Islet of Langerhans (tissue), 1 donor: Measurements from ENCODE around the gene OPN1LW.
"Not testable (repeated sequence)": the region's sequence is repeated elsewhere in the genome, so short reads cannot be mapped to it uniquely, and the experiment has no call there.

Experiments
- FAIRE-seq: peaks from one replicate; lab custom pipeline; 2011; peaks lifted over from hg19 to GRCh38; lab: Jason Lieb, UNC

OPN1LW gene

DNA sequence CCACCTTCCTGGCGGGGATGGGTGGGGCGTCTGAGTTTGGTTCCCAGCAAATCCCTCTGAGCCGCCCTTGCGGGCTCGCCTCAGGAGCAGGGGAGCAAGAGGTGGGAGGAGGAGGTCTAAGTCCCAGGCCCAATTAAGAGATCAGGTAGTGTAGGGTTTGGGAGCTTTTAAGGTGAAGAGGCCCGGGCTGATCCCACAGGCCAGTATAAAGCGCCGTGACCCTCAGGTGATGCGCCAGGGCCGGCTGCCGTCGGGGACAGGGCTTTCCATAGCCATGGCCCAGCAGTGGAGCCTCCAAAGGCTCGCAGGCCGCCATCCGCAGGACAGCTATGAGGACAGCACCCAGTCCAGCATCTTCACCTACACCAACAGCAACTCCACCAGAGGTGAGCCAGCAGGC is at the start of gene OPN1LW:
OPN1LW (plus strand) TSS at position 234 of the 400 bp plus-strand sequence; CDS start at position 275, 41 bp downstream.
- FAIRE-seq, result not testable (repeated sequence)

DNA sequence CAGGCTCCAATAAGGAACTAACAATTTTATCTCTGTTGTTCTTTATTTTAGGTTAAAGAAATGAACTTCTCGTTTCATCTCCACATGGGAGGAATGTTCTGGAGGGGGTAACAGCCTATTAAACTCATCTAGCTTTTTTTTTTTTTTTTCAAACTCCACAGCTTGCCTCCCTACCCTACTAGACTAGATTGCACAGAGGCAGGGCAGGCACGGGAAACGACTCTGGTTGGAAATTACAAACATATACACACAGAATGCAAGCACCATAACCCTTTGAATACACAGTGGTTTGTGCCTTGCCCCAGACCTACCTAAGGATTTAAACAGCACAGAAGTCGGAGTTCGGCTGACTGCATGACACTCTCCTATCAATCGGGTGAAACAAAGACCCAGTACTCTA is 49.2 kb upstream of the OPN1LW start:
- FAIRE-seq, result no peak

DNA sequence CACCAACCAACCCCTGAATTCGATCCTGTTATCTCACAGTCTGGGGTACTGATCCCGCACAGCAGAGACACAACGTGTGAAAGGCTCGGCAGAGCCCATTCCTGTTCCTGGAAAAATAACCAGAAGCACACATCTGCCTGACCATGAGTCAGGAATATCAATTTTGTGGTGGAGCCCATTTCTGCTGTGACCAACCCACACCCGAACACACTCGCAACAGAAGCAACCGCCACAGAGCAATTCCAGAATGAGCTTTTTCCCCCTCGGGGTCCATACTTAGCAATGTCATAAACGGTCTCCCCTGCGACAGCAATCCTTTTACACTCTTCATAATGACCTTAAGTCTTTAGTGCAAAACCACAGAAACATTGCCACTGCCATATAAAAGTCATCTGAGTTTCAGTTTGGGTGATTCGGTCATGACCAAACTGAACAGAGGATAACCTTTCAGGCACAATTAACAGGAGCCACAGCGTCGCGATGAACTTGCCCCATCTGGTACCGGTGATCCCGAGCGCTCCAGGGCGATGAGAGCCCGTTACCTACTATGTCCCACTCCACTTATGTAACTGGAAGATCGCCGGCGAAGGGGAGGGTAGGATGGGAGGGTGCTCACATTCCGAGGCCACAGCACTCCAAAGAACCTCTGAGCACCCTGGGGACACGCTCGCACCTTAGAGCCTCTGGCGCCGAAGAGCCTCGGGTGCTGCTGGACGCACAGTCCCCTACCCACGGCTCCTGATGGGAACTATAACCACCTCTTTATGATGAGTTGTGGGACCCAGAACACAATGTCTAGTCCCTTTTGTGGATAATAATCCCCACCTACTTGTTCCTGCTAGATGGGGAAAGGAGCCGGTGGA is 47.7 kb upstream of the OPN1LW start:
- no peak for FAIRE-seq

DNA sequence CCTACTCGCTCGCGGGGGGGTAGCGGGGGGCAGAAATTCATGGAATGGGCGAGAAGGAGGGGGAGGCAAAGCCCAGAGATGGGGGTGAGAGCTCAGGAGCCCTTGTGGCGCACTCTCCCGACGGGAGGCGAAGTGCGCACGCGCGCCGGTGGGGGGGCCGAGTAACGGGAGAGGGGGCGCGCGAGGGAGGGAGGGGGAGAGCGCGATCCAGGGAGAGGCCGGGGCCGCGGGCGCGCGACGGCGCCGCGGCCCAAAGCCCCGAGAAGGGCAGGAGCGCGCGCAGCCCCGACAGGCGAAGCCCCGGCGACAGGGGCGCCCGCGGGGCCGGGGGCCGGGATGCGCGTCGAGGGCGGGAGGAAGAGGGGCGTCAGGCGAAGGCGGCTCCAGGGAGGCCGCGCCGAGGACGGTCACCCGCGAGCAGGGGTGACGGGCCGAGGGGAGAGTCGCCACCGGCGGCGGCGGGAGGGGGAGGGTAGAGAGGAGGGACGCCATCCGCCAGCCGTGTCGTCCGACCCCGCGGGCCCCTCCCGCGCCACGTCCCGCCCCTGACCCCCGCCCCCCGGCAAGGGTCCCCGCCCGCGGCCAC is 46.9 kb upstream of the OPN1LW start:
- no peak for FAIRE-seq

- FAIRE-seq, result no peak
These were observed 46.2 kb upstream of the OPN1LW start, which contains the start of gene MECP2 for GRCh38 chrX:154097589-154098541. Gene MECP2, minus strand, starts transcription at chrX:154097717.

- no peak for FAIRE-seq
These were observed 45.5 kb upstream of the OPN1LW start for GRCh38 chrX:154098551-154098950.

DNA sequence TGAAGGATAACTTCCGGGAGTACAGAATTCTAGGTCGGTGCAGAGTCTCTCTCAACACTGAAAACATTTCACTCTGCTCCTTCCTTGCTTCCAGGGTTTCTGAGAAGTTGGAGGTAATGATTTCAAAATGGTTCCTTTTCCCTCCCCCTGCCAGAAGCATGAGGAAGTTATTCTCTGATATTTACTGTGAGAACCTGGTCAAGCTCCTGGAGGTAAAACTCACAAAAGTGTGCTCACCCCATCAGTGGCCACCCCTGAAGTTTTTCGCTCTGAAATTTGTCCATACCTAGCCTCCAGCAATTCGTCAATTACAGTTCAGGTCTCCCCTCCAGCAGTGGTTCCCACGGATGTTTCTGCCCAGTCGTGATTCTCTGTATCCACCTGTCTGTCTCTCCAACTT is 30.3 kb upstream of the OPN1LW start:
- no peak for FAIRE-seq

DNA sequence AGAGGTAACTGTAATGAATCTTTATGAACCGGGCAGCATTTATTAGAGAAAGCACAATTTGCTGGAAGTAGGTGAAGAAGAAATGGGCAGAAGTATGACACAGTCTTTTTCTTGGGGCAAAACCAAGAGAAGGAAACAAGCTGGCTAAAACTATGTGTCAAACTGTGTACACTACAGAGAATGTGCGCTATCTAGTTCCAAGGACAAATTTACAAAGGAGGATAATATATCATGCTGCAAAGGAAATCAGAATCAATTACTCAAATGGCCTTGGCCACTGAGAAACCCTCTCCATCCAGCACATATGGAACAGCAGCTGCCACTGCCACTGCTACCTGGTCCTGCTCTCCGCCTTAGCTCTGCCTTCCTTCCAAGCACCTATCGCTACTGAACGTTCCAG is 29.4 kb upstream of the OPN1LW start:
- no peak for FAIRE-seq

DNA sequence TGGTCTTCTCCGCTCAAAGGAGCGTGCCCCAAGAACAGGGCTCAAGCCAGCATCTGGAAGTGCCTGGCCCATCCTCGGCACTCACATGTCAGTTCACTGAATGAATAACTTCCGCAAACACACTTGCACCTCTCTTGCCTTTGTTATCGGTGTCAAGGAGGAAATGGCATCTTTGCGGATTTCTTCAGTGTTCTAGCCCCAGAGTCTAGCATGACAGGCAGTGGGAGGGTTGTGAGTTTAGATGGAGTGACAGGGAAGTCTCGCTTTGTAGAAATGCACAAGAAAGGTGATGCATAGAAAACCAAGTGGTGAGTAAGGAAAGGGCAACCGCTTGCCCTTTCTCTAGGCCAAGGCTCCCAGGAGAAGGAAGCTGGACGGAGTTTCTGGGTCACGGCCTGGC is 29.0 kb upstream of the OPN1LW start:
- FAIRE-seq, result no peak

DNA sequence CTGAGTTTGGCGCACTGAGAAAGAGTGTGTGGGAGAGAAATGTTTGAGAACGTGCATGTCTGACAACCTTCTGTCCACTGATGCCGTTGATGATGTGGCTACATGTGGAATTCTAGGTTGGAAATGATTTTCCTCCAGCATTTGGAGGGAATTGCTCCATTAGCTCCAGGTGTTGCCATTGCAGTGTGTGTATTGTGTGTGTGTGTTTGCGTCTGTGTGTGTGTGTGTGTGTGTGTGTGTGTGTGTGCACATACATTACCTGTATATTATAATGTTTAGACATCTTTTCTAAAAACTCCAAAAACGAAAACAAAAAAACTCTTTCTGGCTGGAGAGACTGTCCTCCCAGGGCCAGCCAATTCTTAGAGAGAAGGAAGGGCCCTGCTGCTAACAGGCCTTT is 28.3 kb upstream of the OPN1LW start:
- FAIRE-seq, result no peak

DNA sequence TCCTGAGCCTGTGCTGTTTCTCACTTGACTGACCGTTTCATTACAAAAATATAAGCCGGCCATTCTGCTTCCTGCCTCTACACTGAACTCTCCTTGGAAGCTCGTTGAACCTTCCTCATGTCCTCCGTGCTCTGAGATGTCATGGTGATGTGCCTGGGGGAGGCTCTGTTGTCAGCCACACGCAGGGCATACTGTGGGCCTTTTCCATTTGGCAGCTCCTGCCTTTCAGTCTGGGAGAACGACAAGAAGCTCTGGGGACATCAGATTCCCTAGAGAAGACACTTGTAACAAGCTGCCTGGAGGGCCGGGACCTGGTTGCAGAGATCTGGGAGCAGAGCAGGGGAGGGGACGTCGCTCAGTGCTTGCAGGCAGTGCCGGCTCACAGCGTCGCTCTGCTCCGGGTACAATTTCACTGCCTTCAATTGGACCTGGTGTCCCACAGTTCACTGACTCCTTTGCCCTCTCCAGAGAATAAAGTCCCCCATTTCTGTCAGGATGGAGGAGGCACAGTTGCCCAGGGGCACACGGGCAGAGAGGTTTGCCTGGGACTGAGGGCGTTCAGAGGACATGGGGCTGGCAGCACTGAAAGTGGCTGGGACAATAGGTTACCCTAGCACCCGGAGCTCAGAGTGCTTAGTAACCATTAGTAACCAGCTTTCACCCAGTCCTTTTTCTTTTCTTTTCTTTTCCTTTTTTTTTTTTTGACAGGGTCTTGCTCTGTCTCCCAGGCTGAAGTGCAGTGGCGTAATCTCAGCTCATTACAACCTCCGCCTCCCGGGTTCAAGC is 27.4 kb upstream of the OPN1LW start:
- no peak for FAIRE-seq

DNA sequence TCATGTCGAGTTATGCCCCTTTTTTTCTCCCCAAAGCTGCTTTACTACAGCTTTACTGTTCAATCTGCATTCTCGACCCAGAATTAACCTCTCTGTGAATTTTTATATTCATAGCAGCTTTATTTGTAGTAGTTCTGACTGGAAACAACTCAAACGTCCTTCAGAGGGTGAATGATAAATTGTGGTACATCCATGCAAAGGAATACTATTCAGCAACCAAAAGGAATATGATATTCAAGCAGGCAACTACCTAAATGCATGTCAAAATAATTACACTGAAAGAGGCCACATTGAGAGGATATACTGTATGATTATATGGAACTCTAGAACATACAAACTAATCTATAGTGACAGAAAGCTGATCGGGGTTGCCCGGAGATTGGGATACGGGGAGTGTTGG is 26.5 kb upstream of the OPN1LW start:
- no peak for FAIRE-seq

GRCh38 chrX:154120567-154120966 is 23.5 kb upstream of the OPN1LW start:
- FAIRE-seq, result no peak

- no peak for FAIRE-seq
These were observed 22.8 kb upstream of the OPN1LW start for GRCh38 chrX:154121207-154121606.

- no peak for FAIRE-seq
These were observed 22.1 kb upstream of the OPN1LW start for GRCh38 chrX:154121961-154122360.

DNA sequence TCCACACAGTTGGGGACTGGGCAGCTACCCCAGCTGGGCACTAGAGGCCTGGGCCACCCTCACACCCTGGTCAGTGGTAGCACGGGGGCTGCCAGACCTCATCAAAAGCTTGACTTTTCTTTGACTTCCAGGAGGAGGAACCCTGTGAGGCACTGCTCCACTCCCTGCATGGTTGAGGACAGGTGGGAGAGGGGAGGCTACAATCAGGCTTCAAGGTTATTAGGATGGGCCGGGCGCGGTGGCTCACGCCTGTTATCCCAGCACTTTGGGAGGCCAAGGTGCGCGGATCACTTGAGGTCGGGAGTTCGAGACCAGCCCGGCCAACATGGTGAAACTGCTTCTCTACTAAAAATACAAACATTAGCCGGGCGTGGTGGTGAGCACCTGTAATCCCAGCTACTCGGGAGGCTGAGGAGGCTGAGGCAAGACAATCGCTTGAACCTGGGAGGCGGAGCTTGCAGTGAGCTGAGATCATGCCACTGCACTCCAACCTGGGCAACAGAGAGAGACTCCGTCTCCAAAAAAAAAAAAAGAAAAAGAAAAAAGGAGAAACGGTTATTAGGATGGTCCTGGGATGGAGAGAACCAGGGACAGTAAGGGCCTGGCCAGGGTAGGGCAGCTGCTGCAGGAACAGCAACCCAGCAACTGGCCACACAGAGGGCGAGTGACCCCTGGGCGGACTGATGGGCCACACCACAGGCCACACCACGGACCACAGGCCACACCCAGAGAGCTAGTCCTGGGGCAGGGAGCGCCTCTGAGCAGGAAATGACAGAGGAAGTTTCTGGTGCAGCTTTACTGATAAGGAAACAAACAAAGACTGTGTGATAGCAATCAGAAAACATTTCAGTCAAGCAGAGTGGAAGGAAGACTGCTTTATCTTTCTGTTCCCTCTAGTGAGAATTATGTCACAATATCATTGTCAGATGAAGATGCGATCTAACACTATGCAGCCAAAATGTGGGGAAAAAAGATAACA is 20.5 kb upstream of the OPN1LW start:
- FAIRE-seq, result no peak

- FAIRE-seq, result no peak
These were observed 18.5 kb upstream of the OPN1LW start for GRCh38 chrX:154125391-154126040.

DNA sequence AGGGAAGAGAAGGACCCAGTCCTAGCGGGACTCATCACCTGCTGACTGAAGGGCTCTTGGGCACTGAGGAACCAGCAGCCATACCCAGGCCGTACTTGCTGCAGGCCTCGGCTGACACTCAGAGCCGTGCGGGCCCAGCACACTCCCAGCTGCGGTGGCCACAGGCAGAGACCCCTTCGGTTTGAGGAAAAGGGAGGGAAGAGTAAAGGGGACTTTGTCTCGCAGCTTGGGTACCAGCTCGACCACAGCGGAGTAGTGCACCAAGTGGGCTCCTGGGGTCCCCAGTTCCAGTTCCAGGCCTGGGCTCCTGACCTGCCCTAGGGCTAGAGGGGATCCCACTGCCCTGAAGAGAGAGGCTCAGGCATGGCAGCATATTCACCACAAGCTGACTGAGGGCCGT is 17.9 kb upstream of the OPN1LW start:
- FAIRE-seq, result no peak

DNA sequence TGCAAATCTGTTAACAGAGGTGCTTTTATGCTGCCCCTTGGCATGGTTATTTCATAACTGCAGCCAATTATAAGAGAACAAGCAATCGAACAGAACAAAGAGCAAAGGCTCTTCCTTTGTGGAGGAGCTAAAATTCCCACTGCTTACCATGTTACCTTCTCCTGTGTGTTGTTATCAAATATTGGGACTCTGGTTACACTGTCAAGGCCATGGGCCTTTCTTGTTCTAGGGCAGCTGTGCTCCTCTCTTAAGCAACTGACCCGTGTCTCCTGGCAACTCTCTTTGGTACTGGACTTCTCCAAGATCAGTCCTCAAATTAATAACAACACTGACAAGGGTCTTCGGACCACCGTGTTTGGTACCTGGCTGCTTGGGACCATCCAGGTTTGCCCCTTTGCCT is 12.1 kb upstream of the OPN1LW start:
- no peak for FAIRE-seq

DNA sequence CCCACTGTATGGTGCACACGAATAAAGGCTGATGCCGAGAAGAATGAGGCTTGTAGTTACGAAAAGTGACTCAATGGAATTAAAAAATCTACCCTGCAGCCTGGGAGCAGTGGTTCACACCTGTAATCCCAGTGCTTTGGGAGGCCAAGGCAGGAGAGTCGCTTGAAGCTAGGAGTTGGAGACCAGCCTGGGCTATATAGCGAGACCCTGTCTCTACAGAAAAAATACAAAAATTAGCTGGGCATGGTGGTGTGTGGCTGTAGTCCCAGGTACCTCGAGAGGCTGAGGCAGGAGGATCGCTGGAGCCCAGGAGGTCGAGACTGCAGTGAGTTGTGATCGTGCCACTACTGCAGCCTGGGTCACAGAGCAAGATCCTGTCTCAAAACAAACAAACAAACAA is 11.7 kb upstream of the OPN1LW start:
- FAIRE-seq, result no peak
